ENCODE results near the gene DNHD1.

DNA sequence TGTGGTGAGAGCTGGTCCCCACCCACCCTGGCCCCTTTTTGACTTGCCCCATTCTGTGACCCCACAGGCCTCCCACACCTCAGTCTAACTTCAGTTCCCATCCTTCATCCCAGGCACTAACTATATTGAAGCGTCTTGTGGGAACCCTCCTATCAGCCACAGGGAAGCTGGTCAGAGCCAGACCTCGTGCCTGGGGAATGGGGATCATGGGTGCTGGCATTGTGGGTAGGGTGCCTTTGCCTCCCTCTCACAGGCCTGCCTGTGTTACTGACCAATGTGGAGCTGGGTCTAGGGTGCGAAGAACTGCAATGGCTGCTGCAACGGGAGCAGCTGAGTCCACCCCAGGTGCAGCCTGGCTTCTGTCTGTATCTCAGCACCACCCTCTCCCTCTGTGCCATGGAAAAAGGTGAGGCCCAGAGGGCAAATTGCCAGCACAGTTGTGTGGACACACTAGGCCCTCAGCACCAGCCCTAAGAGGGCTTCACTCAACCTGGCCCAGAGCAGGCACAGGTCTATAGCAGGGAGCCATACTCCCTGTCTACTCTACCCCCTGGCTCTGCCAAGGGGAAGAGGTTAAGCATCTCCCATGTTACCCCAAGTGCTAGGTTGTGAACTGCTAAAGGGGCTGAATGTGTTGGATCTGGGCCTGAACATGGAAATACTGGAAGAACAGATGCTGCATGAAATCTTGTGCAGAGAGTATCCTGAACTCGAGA, 69.1 kb downstream of the DNHD1 start:
- TF ChIP-seq, protein P1, sequence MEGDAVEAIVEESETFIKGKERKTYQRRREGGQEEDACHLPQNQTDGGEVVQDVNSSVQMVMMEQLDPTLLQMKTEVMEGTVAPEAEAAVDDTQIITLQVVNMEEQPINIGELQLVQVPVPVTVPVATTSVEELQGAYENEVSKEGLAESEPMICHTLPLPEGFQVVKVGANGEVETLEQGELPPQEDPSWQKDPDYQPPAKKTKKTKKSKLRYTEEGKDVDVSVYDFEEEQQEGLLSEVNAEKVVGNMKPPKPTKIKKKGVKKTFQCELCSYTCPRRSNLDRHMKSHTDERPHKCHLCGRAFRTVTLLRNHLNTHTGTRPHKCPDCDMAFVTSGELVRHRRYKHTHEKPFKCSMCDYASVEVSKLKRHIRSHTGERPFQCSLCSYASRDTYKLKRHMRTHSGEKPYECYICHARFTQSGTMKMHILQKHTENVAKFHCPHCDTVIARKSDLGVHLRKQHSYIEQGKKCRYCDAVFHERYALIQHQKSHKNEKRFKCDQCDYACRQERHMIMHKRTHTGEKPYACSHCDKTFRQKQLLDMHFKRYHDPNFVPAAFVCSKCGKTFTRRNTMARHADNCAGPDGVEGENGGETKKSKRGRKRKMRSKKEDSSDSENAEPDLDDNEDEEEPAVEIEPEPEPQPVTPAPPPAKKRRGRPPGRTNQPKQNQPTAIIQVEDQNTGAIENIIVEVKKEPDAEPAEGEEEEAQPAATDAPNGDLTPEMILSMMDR (IDR thresholded peaks at IDR 0.05 in 4 of 5, conservative IDR thresholded peaks at IDR 0.05 in 1 of 5), result no peak
- no peak for TF ChIP-seq POLR2A (IDR thresholded peaks at IDR 0.05)
